Activated CD4-positive, CD25-positive, alpha-beta regulatory T cell (primary cell): ENCODE data around the gene PIGO.

Source experiments
- DNase-seq, 4 experiments: peaks; one replicate each; lab custom pipeline; 2025; lab: John Stamatoyannopoulos, UW

The PIGO gene

DNA sequence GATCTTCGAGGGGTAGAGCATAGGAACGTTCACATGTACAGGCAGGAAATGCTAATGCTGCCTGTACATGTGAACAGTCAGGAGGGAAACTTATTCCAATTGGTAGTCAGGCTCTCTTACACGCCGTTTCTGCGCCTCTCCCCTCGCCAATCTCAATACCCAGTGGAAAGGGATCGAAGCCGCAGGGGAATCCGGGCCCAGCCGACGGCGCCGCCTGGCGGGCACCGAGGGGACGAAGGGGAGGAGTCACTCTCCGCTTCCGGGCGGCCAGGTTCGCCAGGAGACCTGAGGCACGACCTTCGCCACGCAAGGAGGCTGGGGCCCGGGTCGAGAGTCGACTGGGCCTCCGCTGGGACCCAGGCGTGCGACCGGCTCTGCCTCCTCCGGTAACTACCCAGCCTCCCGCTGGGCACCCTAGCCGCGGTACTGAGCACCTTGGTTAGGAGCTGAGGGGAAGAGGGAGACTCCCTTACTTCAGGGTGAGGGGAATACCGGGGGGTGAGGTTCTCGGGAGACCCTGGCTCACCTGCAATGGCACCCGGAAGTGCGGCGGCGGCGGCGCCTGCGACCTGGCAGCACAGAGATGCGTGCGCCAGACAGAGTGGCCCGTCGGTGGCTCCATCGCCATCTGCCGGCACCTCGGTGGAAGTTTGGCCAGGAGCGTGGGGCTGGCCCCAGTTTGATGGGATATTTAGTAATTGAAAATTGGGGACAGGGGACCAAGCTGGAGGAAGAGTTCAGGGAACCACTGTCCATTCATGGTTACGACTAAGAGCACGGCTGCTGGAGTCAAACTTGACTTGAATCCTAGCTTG is at the start of gene PIGO:
TSS of gene PIGO (minus strand) at position 557 of the 815 bp plus-strand sequence. CDS start 1,026 bp downstream, outside the sequence.
- peak; percentile 83 to 84 (median 84) for DNase-seq

DNA sequence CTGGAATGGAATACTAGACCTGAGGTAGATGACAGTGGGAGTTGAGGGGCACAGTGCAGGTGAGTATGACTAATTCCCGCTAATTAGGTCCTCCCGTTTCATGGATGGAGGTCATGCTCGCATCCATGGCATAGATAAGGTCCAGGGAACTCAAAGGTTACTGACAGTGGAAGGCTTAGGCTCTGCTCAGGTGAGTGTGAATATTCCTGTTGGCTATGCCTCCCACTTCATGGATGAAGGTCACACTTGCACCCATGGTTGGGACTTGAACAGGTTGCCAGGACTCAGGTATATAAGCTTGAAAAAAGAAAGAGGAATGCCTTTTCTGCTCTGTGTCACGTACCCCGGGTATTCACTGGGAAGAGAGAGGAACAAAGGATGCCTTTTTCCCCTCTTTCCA is 45.6 kb upstream of the PIGO start:
- no peak for DNase-seq

DNA sequence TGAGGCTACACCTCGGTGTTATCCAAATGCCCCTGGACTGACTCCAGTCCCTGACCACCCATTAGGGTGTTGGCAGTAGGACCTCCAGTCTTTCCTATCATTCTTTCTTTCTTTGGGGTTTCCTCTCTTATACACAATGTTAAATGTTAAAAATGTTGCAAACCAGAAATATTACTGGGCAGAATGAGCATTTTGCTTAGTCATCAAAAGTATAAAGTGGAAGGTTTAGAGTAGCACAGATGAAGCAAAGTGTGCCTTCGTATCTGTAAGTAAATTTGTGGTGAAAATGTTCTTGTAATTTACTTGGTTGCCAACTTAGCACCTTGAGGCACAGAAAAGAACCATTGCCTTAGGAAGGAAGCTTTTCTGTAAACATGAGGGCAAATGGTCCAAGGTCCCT is 43.7 kb upstream of the PIGO start:
- DNase-seq, result no peak

DNA sequence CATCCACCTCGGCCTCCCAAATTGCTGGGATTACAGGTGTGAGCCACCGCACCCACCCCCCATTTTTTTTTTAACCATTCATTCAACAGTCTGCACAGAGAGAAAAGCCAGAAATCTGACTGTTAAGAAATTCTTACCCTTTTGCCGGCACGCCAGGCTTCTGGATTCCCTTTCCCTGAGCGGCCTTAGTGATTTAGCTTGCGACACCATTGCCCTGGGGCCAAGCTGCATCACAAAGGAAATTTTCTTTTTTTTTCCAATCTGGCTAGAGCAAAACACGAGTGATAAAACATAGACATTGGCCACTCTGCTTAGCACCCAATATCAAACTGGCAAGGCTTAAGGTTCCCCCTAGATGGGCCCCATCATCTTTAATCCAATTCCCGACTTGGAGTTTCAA is 40.5 kb upstream of the PIGO start:
- no peak for DNase-seq

DNA sequence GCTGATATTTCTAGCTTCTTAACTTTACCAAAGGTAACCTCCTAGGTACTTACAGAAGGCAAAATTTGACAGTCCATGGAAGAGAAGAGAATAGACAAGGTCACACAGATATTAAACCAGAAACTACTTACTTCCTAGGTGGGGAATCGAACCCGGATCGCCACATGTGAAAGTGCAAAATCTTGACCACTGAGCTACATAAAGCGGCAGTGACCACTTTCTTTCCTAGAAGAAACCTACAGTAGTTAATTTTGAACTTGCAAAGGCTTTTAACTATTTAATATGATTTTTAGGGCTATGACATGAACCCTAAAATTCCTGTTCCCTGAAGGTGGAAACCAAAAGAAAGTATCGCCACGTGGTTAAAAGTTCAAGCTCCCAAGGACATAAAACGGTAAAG is 39.6 kb upstream of the PIGO start:
- no peak for DNase-seq

DNA sequence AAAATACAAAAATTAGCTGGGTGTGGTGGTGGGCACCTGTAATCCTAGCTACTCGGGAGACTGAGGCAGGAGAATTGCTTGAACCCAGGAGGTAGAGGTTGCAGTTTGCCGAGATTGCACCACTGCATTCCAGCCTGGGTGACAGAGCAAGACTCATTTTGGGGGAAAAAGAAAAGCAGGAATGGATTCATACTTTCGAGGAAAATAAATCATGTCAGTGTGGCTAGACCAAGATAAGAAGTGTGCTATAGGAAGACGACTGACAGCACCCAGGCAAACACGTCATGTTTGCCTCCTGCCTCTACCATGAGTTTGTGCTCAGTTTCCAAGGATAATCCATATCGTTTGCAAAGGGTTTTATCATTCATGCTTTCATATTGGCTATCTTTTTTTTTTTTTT is 38.5 kb upstream of the PIGO start:
- DNase-seq, result no peak

DNA sequence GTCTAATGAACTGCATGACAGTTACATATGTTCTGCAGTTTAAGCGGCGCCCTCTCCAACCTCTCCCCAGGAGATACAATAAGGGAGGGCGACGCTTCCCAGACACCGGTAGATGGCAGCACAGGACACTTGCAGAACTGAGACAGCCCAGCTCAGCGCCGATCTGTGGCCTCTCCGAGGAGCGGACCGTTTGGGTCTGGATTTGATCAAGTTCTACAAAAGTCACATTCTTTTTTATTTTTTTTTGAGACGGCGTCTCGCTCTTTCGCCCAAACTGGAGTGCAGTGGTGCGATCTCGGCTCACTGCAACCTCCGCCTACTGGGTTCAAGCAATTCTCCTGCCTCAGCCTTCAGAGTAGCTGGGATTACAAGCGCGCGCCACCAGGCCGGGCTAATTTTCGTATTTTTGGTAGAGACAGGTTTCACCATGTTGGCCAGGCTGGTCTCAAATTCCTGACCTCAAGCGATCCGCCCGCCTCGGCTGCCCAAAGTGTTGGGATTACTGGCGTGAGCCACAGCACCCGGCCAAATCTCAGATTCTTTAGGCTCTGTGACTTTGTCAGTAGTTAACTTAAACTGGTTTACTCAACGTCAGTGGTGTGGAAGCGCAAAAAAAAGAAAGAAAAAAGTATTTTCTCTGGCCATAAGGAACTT is 20.6 kb upstream of the PIGO start:
- DNase-seq, result peak; percentile 64 to 80 (median 77)

DNA sequence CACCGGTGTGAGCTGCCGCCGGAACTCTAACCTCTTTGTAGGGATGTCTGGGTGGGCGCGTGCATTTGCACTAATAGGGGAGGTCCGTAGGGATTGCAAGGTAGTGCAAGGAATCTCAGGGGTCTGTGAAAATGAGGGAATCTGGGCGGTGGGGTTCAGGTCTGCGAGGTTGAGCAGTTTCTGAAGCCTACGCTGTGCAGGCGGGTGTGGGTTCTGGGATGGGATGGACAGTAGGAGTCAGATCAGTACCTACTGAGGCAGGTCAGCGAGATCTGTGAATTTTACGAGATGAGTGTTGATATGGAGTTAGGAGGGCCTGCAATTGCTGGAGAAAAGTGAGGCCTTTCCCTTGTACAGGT is 20.1 kb upstream of the PIGO start:
- no peak for DNase-seq

DNA sequence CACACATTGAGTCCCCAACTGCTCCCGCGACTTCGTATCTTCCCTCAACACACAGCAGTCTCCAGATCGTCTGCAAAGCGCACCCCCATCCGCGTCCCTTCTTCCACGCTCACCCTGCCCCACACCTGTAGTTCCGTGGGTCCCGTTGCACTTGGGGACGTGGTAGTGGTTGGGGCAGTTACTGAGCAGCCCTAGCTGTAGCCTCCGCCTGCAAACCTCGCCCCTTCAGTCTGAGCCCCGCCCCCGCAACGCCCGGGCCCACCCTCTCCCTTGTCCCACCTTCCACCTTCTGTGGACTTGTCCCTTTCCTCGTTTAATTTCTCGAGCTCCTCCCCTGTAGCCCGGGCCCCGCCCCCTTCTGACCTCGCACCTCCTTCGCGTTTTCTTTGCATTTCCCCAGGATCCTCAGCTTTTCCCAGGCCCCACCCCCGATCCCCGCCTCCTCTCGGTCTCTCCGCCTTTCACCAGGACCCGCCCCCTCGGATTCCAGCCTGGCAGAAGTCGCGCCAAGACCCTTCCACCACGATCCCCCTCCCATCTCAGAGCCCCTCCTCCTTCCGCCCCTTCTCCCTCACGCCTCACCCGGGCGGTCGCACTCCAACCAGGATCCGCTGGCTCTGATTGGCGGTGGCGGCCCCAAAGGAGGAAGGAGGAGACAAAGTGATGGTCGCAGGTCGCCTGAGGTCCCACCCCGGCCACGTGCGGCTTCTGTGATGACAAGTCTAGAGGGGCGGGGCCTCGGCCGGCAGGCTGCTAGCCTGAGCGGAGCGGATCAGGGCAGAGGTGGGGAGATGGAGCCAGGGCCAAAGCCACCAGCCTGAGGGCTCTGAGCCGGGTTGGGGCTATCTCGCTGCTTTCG is 19.5 kb upstream of the PIGO start, which contains the start of gene ATOSB:
TSS of gene ATOSB (minus strand) at position 183 of the 859 bp plus-strand sequence. CDS start 7,588 bp downstream, outside the sequence.
- DNase-seq, result peak; percentile 80 to 89 (median 85)

DNA sequence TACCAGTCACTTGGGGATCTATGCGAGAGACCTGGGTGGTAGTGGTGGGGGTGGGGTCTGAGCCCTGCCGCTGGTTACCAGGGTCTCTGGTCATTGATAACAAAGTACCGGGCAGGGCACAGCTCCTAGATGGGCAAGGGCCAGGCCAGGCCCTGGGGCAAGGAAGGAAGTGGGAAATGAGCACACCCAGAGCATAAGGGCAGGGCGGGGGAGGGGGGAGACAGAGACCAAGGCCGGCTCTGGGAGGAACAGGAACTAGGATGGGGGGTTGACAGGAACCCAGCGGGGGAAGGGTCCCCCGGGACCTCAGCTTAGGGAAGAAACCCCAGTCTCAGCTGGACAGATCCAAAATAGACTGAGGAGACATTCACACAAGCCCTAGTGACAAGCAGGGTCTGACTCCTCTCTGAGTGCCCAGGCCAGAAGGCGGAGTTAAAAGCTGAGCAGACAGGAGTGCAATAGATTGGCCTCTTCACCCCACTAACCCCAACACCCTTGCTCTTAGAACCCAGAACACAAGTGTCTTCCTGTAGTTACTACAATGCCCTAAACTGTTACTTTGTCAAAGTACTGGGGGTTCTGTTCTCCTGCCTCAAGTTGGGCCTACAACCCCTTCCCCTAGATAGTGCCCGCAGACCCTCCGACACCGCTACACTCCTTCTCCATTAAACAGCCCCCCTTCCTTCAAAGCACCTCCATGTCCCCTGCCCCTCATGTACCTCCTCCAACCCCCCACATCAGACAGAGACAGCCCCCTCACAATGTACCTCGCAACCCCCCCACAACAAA is 18.6 kb upstream of the PIGO start:
- DNase-seq, result no peak

DNA sequence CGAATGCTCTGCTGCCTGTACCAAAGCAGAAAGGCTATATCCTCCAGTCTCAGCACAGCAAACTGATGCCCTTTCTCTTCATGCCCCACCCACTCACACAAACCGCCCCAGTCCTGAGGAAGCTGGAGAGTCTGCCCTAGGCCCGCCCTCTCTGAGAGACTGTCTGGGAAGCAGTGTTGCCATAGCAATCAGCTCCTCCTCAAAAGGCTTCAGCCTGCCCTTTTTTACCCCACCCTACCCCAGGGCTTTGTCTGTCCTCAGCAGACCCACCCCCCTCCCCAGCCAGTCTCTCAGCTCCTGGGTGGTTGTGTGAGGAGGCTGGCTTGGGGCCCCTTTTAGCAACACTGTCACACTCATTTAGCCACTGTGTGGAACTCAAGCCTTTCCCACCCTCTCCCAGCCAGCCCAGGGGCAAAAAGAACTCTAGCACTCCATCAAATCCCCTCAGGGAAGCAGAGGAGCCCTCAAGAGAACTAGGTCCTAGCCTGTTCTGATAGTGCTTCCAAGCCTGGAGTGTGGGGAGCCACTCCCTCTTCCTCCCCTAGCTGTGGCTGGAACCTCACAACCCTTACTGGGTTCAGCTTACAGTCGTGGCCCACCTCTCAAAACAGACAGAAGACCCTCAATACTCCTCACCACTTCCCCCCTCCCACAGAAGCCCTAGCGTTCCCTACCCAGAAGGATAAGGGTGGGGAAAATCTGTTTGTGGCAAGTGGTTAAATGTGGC is 17.9 kb upstream of the PIGO start:
- DNase-seq, result peak in 2 of 4 experiments; percentile 22 to 31

DNA sequence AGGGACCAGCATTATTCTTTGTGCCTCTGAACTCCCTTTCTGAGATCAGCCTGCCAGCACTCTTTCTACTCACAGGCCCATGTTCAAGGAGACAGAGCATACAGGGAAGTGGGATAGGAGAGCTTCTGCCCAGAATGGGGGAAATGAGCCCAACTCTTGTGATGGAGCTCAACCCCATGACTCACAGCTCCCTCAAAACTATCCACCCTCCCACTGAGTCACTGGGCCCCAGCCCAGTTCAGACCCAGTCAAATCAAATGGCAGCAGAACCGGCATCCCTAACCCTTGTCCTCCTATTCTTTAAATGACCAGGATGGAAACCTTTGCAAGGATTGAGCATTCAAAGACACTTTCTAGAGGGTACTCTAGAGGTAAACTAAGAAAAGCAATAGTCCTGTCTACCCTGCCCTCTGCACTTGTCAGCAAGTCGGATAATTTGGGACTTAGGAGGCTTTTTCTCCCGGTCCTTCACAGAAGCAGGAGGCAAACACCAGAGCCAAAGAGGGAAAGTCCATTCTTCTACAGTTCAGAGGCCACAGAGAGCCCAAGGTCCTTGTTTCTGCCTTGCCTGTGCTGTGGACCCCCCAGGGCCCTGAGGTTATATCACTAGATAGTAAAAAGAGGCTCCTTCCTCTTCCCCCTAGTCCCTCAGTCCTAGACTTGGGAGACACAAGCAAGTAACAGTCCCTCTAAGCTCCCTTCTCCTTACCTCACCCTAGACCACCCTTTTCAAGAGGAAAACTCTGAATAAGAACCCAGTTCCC is 16.0 kb upstream of the PIGO start:
- no peak for DNase-seq

DNA sequence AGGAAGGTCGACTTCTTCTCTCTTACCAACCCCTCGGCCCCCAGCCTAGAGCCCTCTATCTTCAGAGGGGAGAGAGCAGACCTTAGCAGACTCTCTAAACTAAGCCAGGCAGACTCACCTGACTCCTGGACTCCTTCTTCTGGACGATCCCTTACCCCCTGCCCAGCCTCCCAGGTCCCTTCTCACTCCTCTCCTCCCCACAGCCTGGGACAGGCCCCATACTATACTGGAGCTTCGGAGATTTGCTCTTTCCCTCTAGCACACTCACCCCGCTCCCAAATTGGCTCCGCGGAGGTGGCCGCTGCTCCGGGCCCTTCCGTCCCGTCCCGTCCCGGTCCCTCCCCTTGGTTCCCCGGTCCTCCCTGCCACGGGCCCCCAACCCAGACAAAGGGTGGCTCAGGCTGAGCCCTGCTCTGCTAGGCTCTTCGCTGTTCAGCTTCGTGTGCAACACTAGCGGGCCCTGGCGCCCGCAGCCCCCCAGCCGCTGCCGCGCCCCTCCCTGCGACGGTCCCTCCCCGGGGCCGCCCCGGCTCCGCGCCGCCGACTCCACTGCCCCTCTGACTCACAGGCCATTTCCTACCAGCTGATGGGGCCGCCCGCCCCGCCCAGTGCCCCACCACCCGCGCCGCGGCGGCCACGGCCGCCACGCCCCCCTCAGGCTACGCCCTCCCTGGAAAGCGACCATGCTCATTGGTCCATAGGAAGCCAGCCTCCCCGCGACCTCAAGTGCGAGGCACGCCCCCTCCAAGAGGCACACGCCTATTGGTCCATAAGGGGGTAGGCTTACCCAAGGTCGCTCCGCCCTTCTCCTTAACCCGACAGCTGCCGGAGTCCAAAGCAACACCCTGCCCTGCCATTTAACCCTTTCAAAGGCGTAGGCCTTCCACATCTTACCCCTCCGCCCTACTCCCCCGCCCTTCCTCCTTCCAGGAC is 14.9 kb upstream of the PIGO start:
- DNase-seq, result peak; percentile 90 to 93 (median 92)

DNA sequence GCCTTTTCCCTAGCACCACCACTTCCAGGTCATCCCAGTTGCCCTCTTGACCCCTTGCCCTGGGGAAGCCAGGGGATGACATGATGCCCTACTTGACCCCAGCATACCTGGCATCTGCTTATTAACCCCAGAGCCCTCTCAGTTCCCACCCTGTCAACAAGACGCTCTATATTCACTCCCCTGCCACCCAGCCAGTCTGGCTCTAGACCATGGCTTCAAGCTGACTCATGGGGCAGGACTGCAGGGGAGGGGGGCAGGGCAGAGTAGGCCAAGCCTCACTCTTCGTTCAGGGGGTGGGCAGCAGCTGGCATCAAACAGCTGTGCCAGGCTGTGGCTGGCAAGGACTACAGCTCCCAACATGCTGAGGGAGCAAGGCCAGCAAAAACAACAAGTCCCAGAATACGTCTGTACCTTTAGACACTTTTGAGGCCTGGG is 14.0 kb upstream of the PIGO start:
- DNase-seq, result no peak

DNA sequence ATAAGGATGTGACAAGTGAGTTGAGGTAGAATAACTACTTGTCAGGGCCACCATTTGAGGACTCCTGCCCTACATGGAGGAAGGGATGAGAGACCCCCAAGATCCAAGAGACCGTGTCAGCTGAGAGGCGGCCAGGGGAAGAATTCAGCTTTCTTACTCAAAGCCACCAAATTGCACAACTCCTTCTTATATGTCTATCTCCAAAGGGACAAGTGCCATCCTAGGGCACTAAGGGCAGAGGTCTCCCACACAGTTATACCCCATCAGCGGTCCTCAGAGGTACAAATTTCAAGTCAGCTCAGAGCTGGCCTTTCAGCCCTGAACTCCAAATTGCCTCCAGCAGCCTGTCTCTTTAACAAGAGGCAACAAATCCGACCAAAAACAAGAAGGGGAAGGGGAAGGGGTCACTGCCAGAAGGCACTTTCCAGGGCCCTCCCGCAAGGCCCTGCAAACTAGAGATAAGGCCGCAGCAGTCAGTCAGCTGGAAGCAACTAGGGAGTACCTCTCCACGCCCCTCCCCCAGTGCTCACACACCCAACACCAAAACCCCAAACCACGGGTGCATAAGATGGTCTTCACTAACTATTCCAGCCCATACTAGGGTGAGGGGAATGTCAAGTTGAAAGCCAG is 12.7 kb upstream of the PIGO start:
- DNase-seq, result no peak

DNA sequence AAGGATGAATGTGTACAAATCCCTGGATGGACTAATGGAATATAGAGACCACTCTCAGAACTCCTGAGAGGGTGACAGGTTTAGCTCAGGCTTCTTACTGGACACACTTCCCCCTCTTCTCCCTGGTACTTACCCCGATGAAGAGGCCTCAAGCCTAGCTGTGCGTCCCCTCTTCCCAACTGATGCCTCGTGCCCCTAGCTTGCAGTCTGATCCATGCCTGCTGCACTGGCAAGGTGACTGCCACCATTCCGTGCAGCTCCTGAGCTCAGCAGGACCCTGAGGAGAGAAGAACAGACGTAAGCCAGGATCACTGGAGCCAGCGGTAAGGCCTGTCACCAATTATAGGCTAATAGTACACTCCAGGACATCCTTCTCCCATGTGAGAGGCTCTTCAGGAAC is 12.1 kb upstream of the PIGO start:
- DNase-seq, result no peak

DNA sequence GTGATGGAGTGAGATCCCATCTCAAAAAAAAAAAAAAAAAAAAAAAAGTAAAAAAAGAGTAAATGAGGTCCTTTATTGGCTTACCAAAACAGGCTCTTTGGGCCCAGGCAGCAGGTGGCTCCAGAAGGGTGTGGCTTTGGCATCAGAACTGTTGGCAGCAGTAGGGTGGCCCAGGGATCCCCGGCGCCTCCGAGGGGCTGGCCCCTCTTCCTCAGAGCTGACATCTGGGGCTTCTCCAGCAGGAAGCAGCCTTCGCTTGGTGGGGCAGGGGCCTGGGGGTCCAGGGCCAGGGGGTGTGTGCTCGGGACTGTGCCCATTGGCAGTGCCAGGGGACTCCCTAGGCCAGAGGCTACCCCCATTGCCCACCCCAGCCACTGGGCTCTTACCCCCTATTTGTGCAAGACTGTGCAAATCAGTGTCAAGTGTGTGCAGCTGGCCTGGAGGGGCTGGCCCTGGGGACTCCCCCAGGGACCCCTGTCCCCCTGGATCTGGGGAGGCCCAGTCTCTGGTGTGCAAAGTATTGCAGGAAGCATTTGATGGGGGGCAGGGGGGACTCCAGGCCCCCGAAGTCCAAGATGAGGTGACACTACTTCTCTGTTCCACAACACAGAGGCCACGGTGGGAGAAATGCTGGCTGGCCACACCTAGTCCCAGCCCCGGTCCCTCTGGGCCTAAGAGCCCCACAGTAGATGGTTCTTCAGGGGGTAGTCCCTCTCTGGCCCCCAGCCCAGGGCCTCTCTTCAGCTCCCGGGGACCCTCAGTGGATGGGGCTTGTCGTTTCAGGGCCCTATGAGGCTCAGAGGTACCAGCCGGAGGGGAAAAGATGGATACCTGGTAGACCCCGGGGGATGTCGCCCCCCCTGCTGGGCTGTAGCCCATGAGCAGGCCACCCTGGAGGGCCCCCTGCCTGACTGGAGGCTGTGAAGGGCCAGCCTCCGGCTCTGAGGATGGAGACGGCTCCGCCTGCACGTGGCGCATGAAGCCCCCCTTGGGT is 11.2 kb upstream of the PIGO start:
- no peak for DNase-seq
